ENCODE measurements around the gene NOP56. TPM values are rescaled to one million over a fixed set of nuclear protein-coding genes. Genes with fewer than 3 reads are reported as not detected.

Gene NOP56
- total RNA-seq, 6 experiments from 2014 or later, result 32.7 to 60.9 (median 42.7) TPM

GRCh38 chr20:2619961-2620595, 32.4 kb upstream of the NOP56 start:
- intact Hi-C loops (cut with DNase I), result no loop called here
- H3K36me3 ChIP-seq, result no peaks in the 10 kb centered on the region
- no peak for ATAC-seq
- no peaks in the 10 kb centered on the region for H3K4me1 ChIP-seq
- WGBS (ENCODE audit: insufficient coverage, low coverage, low lambda C conversion rate, missing lambda C conversion rate), result 75% methylated on average over 3 of the region's 3 CpGs
- H3K9me3 ChIP-seq, result no peaks in the 10 kb centered on the region
- no peak overlapping the region for H3K4me3 ChIP-seq
- TF ChIP-seq POLR2A (IDR thresholded peaks at IDR 0.05), result no peak
- no peak for TF ChIP-seq CTCF (IDR thresholded peaks at IDR 0.05)
- H3K27me3 ChIP-seq, result no peaks in the 10 kb centered on the region
- no peak overlapping the region for H3K27ac ChIP-seq
- DNase-seq, result no peak

GRCh38 chr20:2624190-2624589, 28.2 kb upstream of the NOP56 start:
- ATAC-seq (no peak), DNase-seq (no peak)
- Histone ChIP-seq H3K36me3 (no peaks in the 10 kb centered on the region), H3K4me3 (no peak overlapping the region), H3K9me3 (no peaks in the 10 kb centered on the region), H3K27me3 (no peaks in the 10 kb centered on the region), H3K27ac (no peak overlapping the region), H3K4me1 (no peaks in the 10 kb centered on the region)
- TF ChIP-seq POLR2A (IDR thresholded peaks at IDR 0.05) (no peak), CTCF (IDR thresholded peaks at IDR 0.05) (no peak)
- 38% methylated on average over 3 of the region's 4 CpGs for WGBS (ENCODE audit: insufficient coverage, low coverage, low lambda C conversion rate, missing lambda C conversion rate)
- intact Hi-C loops (cut with DNase I), result no loop called here

GRCh38 chr20:2625062-2625461, 27.4 kb upstream of the NOP56 start:
- Histone ChIP-seq H3K27ac (no peak overlapping the region), H3K9me3 (no peaks in the 10 kb centered on the region), H3K36me3 (no peaks in the 10 kb centered on the region), H3K4me1 (no peaks in the 10 kb centered on the region), H3K27me3 (no peaks in the 10 kb centered on the region), H3K4me3 (no peak overlapping the region)
- WGBS (ENCODE audit: insufficient coverage, low coverage, low lambda C conversion rate, missing lambda C conversion rate), result 25% methylated on average over 2 of the region's 2 CpGs
- intact Hi-C loops (cut with DNase I), result no loop called here
- no peak for DNase-seq
- ATAC-seq, result no peak
- TF ChIP-seq CTCF (IDR thresholded peaks at IDR 0.05) (no peak), POLR2A (IDR thresholded peaks at IDR 0.05) (no peak)

- Histone ChIP-seq H3K4me1 (no peaks in the 10 kb centered on the region), H3K27me3 (no peaks in the 10 kb centered on the region), H3K4me3 (no peak overlapping the region), H3K9me3 (no peaks in the 10 kb centered on the region), H3K36me3 (no peaks in the 10 kb centered on the region), H3K27ac (no peak overlapping the region)
- intact Hi-C loops (cut with DNase I), result no loop called here
- TF ChIP-seq POLR2A (IDR thresholded peaks at IDR 0.05), result no peak
- DNase-seq, result no peak
- 34% methylated on average over 5 of the region's 9 CpGs for WGBS (ENCODE audit: insufficient coverage, low coverage, low lambda C conversion rate, missing lambda C conversion rate)
- no peak for ATAC-seq
Observed at GRCh38 chr20:2626853-2627541, 25.4 kb upstream of the NOP56 start.

GRCh38 chr20:2631228-2631627, 21.2 kb upstream of the NOP56 start:
- no peak for DNase-seq
- no peak for ATAC-seq
- Histone ChIP-seq H3K27me3 (no peaks in the 10 kb centered on the region), H3K27ac (no peak overlapping the region), H3K9me3 (no peaks in the 10 kb centered on the region), H3K4me3 (no peak overlapping the region), H3K36me3 (no peaks in the 10 kb centered on the region), H3K4me1 (peaks cover 0 to 7% (median 0%) of the 10 kb centered on the region in 4 donors)
- WGBS (ENCODE audit: insufficient coverage, low coverage, low lambda C conversion rate, missing lambda C conversion rate), result 21% methylated on average over 1 of the region's 1 CpG
- no peak for TF ChIP-seq POLR2A (IDR thresholded peaks at IDR 0.05)
- no peak for TF ChIP-seq CTCF (IDR thresholded peaks at IDR 0.05)
- intact Hi-C loops (cut with DNase I), result no loop called here

All from right lobe of liver (tissue), 6 donors.